Measurements from ENCODE around the gene FRY.

The FRY gene

GRCh38 chr13:32347651-32348050 is 316.1 kb downstream of the FRY start:
- no peaks in the 10 kb centered on the region for H3K9me3 Mint-ChIP-seq
- H3K4me1 Mint-ChIP-seq = peaks cover 12% of the 10 kb centered on the region
- ATAC-seq = no peak
- no peak for DNase-seq
- H3K36me3 Mint-ChIP-seq (ENCODE audit: low read depth) = peaks cover 36% of the 10 kb centered on the region
- no peaks in the 10 kb centered on the region for H3K27me3 Mint-ChIP-seq
- no peak overlapping the region for H3K27ac Mint-ChIP-seq
- no peak overlapping the region for H3K4me3 Mint-ChIP-seq

All from activated naive CD8-positive, alpha-beta T cell treated with anti-CD3 and anti-CD28 coated beads, Interleukin-2, amount 50 U/mL, for 24 hours (primary cell).